HEK293T (cell line): ENCODE results near the gene TUBA8.

Experiments
- ARNT ChIP-seq: fragments of 450-650 bp; IDR thresholded peaks from 2 replicates; pipeline ENCODE4 v1.6.1; 2017; ENCODE audit warnings: mild to moderate bottlenecking
- BHLHE40 ChIP-seq: fragments of 450-650 bp; IDR thresholded peaks from 2 replicates; pipeline ENCODE4 v1.6.1; 2016; ENCODE audit warnings: mild to moderate bottlenecking, moderate library complexity, borderline replicate concordance
- ELF4 ChIP-seq: fragments of 450-650 bp; IDR thresholded peaks from 2 replicates; pipeline ENCODE4 v1.6.1; 2017; ENCODE audit warnings: antibody characterized with exemption
- FOXK2 ChIP-seq: fragments of 450-650 bp; IDR thresholded peaks from 2 replicates; pipeline ENCODE4 v1.6.1; 2016; ENCODE audit warnings: mild to moderate bottlenecking
- FOXM1 ChIP-seq: fragments of 450-650 bp; IDR thresholded peaks from 2 replicates; pipeline ENCODE4 v1.6.1; 2017; ENCODE audit warnings: mild to moderate bottlenecking, borderline replicate concordance
- HDGF ChIP-seq: fragments of 450-650 bp; IDR thresholded peaks from 2 replicates; pipeline ENCODE4 v1.6.1; 2017; ENCODE audit warnings: antibody characterized with exemption, borderline replicate concordance
- L3MBTL2 ChIP-seq: fragments of 450-650 bp; conservative IDR thresholded peaks from 2 replicates; pipeline ENCODE4 v1.6.1; 2016; ENCODE audit warnings: mild to moderate bottlenecking
- SUZ12 ChIP-seq: fragments of 450-650 bp; IDR thresholded peaks from 2 replicates; pipeline ENCODE4 v1.6.1; 2016; ENCODE audit warnings: mild to moderate bottlenecking
- TARDBP ChIP-seq: fragments of 450-650 bp; IDR thresholded peaks from 2 replicates; pipeline ENCODE4 v1.6.1; 2016
- ZNF384 ChIP-seq: fragments of 450-650 bp; IDR thresholded peaks from 2 replicates; pipeline ENCODE4 v1.6.1; 2016

DNA sequence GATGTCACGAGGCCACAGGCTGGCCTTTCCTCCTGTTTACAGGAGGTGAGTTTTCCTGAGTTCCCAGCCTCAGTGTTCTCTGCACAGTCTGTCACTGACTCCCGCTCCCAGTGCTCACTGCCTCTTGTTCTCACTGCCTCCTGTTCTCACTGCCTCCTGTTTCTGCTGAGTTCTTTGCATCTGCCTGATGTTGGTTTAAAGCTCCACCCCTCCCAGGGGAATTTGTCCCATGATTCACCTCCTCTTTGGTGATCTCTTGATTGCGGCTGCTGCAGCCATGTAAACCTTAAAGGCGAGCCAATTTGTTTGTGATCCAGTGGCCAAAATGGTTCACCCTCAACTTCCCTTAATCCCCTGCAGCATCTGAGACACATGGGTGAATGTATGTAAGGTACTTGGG is 6.0 kb upstream of the TUBA8 start:
- TF ChIP-seq FOXK2 (no peak), BHLHE40 (no peak), SUZ12 (no peak), FOXM1 (no peak), ARNT (no peak), HDGF (no peak), L3MBTL2 (no peak), ELF4 (no peak), ZNF384 (no peak), TARDBP (no peak)
